ENCODE data around the gene SELENOP. TPM values are rescaled to one million over a fixed set of nuclear protein-coding genes. Genes with fewer than 3 reads are reported as not detected.

The SELENOP gene
- total RNA-seq, 1 experiment from 2014 or later = 153 TPM

GRCh38 chr5:42839196-42839595 lies 27.5 kb upstream of the SELENOP start:
- no peaks in the 10 kb centered on the region for H3K36me3 ChIP-seq (ENCODE audit: control insufficient read depth, insufficient read depth, low read length)
- no peaks in the 10 kb centered on the region for H3K27me3 ChIP-seq (replicated peaks; ENCODE audit: control insufficient read depth, insufficient read depth, low read length)
- no peak overlapping the region for H3K4me3 ChIP-seq (ENCODE audit: low read depth, low read length)
- BruUV-seq (replicated peaks) = no TSS peak
- Mint-ChIP-seq H3K27ac (ENCODE audit: unreplicated experiment) (no peak overlapping the region), H3K36me3 (ENCODE audit: insufficient read depth, unreplicated experiment) (no peaks in the 10 kb centered on the region), H3K27me3 (ENCODE audit: insufficient read depth, unreplicated experiment) (no peaks in the 10 kb centered on the region), H3K4me3 (ENCODE audit: unreplicated experiment) (no peak overlapping the region), H3K9me3 (ENCODE audit: unreplicated experiment) (peaks cover 31% of the 10 kb centered on the region), H3K4me1 (ENCODE audit: low read depth, unreplicated experiment) (peaks cover 18% of the 10 kb centered on the region)
- TF ChIP-seq, protein P1, sequence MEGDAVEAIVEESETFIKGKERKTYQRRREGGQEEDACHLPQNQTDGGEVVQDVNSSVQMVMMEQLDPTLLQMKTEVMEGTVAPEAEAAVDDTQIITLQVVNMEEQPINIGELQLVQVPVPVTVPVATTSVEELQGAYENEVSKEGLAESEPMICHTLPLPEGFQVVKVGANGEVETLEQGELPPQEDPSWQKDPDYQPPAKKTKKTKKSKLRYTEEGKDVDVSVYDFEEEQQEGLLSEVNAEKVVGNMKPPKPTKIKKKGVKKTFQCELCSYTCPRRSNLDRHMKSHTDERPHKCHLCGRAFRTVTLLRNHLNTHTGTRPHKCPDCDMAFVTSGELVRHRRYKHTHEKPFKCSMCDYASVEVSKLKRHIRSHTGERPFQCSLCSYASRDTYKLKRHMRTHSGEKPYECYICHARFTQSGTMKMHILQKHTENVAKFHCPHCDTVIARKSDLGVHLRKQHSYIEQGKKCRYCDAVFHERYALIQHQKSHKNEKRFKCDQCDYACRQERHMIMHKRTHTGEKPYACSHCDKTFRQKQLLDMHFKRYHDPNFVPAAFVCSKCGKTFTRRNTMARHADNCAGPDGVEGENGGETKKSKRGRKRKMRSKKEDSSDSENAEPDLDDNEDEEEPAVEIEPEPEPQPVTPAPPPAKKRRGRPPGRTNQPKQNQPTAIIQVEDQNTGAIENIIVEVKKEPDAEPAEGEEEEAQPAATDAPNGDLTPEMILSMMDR (IDR thresholded peaks at IDR 0.05; ENCODE audit: insufficient read depth in 1 of 2, low read depth in 1 of 2, low read length in 1 of 2, severe bottlenecking in 1 of 2, unreplicated experiment in 1 of 2) = no peak
- CTCF ChIA-PET = no interaction called here
- peaks cover 12% of the 10 kb centered on the region for H3K4me1 ChIP-seq
- DNase-seq = no peak
- POLR2A ChIA-PET = no interaction called here
- H3K9me3 ChIP-seq = no peaks in the 10 kb centered on the region
- intact Hi-C loops (cut with micrococcal nuclease; ENCODE audit: unreplicated experiment) = no loop called here

- Histone ChIP-seq H3K9me3 (no peaks in the 10 kb centered on the region; the same call in 1 of the 2 replicates), H3K36me3 (ENCODE audit: control insufficient read depth, insufficient read depth, low read length) (no peaks in the 10 kb centered on the region), H3K4me3 (ENCODE audit: low read depth, low read length) (no peak overlapping the region), H3K27me3 (replicated peaks; ENCODE audit: control insufficient read depth, insufficient read depth, low read length) (no peaks in the 10 kb centered on the region), H3K4me1 (no peaks in the 10 kb centered on the region)
- no peak for DNase-seq
- H3K9me3 Mint-ChIP-seq (ENCODE audit: unreplicated experiment) = peaks cover 27% of the 10 kb centered on the region
- H3K27me3 Mint-ChIP-seq (ENCODE audit: insufficient read depth, unreplicated experiment) = no peaks in the 10 kb centered on the region
- POLR2A ChIA-PET = no interaction called here
- peaks cover 5% of the 10 kb centered on the region for H3K4me1 Mint-ChIP-seq (ENCODE audit: low read depth, unreplicated experiment)
- TF ChIP-seq, protein P1 (IDR thresholded peaks at IDR 0.05; ENCODE audit: insufficient read depth in 1 of 2, low read depth in 1 of 2, low read length in 1 of 2, severe bottlenecking in 1 of 2, unreplicated experiment in 1 of 2) = no peak
- no peaks in the 10 kb centered on the region for H3K36me3 Mint-ChIP-seq (ENCODE audit: insufficient read depth, unreplicated experiment)
- H3K4me3 Mint-ChIP-seq (ENCODE audit: unreplicated experiment) = no peak overlapping the region
- no TSS peak for BruUV-seq (replicated peaks)
- CTCF ChIA-PET = no interaction called here
- intact Hi-C loops (cut with micrococcal nuclease; ENCODE audit: unreplicated experiment) = no loop called here
- H3K27ac Mint-ChIP-seq (ENCODE audit: unreplicated experiment) = no peak overlapping the region
Observed at GRCh38 chr5:42837601-42838000, 25.9 kb upstream of the SELENOP start.

GRCh38 chr5:42836070-42836769 lies 24.5 kb upstream of the SELENOP start:
- H3K27me3 ChIP-seq (replicated peaks; ENCODE audit: control insufficient read depth, insufficient read depth, low read length) = no peaks in the 10 kb centered on the region
- peaks cover 4% of the 10 kb centered on the region for H3K4me1 Mint-ChIP-seq (ENCODE audit: low read depth, unreplicated experiment)
- POLR2A ChIA-PET = no interaction called here

More at GRCh38 chr5:42836070-42836769, 24.5 kb upstream of the SELENOP start:
- H3K36me3 Mint-ChIP-seq (ENCODE audit: insufficient read depth, unreplicated experiment) = no peaks in the 10 kb centered on the region
- peaks cover 26% of the 10 kb centered on the region for H3K9me3 Mint-ChIP-seq (ENCODE audit: unreplicated experiment)
- BruUV-seq (replicated peaks) = no TSS peak
- no peaks in the 10 kb centered on the region for H3K27me3 Mint-ChIP-seq (ENCODE audit: insufficient read depth, unreplicated experiment)
- H3K27ac Mint-ChIP-seq (ENCODE audit: unreplicated experiment) = no peak overlapping the region
- Histone ChIP-seq H3K36me3 (ENCODE audit: control insufficient read depth, insufficient read depth, low read length) (no peaks in the 10 kb centered on the region), H3K9me3 (no peaks in the 10 kb centered on the region; the same call in 1 of the 2 replicates), H3K4me3 (ENCODE audit: low read depth, low read length) (no peak overlapping the region), H3K4me1 (no peaks in the 10 kb centered on the region)
- intact Hi-C loops (cut with micrococcal nuclease; ENCODE audit: unreplicated experiment) = no loop called here
- no peak for DNase-seq
- CTCF ChIA-PET = no interaction called here
- TF ChIP-seq, protein P1 (IDR thresholded peaks at IDR 0.05; ENCODE audit: insufficient read depth in 1 of 2, low read depth in 1 of 2, low read length in 1 of 2, severe bottlenecking in 1 of 2, unreplicated experiment in 1 of 2) = no peak
- no peak overlapping the region for H3K4me3 Mint-ChIP-seq (ENCODE audit: unreplicated experiment)
